PFSK-1 (cell line): ENCODE data around the gene SLC8A3.

Experiments used
- FOXP2 ChIP-seq: optimal IDR thresholded peaks from 2 replicates; pipeline ENCODE3; 2011; ENCODE audit warnings: borderline replicate concordance, control low read depth, inconsistent platforms; ENCODE audit not compliant: insufficient read depth; ENCODE audit errors: extremely low read length, extremely low read depth
- POLR2AphosphoS5 ChIP-seq: IDR thresholded peaks from 2 replicates; pipeline ENCODE4 v1.6.1; 2012; ENCODE audit warnings: low read depth, mild to moderate bottlenecking, control low read depth, low read length, moderate library complexity
- SIN3A ChIP-seq: IDR thresholded peaks from 2 replicates; pipeline ENCODE4 v1.6.1; 2012; ENCODE audit warnings: mild to moderate bottlenecking, low read length, moderate library complexity, borderline replicate concordance; ENCODE audit not compliant: insufficient read depth
- TAF1 ChIP-seq: IDR thresholded peaks from 2 replicates; pipeline ENCODE4 v1.6.1; 2012; ENCODE audit warnings: low read length, control low read depth, borderline replicate concordance; ENCODE audit not compliant: insufficient read depth
- TF ChIP-seq, protein P1 (sequence below), 2 experiments: IDR thresholded peaks; 2 replicates each; pipeline versions ENCODE4 v1.6.1 to v1.8.0; 2011 to 2012; ENCODE audit warnings: low read depth in 2 of 2, low read length in 2 of 2, control low read depth in 1 of 2, inconsistent platforms in 1 of 2, mild to moderate bottlenecking in 1 of 2, moderate library complexity in 1 of 2; ENCODE audit not compliant: insufficient read depth in 1 of 2

Gene SLC8A3

DNA sequence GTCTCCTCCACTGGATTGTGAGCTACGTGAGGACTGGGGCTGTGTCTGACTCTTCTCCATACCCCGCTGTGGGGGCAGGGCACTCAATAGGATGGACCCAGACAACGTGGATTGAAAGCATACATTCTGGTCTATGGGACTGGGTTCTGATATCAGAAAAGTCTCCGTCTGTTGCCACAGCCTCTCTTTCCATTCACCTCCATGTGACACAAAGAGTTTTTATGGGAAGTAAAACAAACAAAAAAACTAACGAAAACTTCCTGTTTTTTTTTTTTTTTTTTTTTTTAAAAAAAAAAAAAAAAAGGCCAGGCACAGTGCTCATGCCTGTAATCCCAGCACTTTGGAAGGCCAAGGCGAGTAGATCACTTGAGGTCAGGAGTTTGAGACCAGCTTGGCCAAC is 44.7 kb downstream of the SLC8A3 start:
- TF ChIP-seq, protein P1, sequence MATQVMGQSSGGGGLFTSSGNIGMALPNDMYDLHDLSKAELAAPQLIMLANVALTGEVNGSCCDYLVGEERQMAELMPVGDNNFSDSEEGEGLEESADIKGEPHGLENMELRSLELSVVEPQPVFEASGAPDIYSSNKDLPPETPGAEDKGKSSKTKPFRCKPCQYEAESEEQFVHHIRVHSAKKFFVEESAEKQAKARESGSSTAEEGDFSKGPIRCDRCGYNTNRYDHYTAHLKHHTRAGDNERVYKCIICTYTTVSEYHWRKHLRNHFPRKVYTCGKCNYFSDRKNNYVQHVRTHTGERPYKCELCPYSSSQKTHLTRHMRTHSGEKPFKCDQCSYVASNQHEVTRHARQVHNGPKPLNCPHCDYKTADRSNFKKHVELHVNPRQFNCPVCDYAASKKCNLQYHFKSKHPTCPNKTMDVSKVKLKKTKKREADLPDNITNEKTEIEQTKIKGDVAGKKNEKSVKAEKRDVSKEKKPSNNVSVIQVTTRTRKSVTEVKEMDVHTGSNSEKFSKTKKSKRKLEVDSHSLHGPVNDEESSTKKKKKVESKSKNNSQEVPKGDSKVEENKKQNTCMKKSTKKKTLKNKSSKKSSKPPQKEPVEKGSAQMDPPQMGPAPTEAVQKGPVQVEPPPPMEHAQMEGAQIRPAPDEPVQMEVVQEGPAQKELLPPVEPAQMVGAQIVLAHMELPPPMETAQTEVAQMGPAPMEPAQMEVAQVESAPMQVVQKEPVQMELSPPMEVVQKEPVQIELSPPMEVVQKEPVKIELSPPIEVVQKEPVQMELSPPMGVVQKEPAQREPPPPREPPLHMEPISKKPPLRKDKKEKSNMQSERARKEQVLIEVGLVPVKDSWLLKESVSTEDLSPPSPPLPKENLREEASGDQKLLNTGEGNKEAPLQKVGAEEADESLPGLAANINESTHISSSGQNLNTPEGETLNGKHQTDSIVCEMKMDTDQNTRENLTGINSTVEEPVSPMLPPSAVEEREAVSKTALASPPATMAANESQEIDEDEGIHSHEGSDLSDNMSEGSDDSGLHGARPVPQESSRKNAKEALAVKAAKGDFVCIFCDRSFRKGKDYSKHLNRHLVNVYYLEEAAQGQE (IDR thresholded peaks at IDR 0.05; ENCODE audit: insufficient read depth in 1 of 2, low read depth in 2 of 2, low read length in 2 of 2), result no peak
- TF ChIP-seq TAF1 (no peak), POLR2AphosphoS5 (no peak), FOXP2 (no peak), SIN3A (no peak)

DNA sequence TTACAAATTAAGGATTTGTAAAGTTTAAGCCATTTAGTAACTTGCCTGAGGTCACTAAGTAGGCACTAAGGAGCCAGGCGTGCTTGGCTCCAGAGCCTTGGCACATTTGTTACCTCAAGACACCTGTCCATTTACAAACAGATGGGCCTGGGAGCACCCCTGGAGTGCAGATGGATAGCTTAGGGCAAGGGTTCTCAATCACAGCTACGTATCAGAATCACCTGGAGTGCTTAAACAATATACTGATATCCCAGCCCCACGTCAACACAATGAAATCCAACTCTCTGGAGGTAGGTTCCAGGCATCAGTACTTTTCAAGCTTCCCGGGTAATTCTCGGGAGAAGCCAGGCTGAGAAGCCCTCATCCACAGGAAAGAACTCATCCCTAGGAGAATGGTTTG is 45.4 kb downstream of the SLC8A3 start:
- TF ChIP-seq FOXP2, result no peak
- TF ChIP-seq POLR2AphosphoS5, result no peak
- TF ChIP-seq, protein P1 (IDR thresholded peaks at IDR 0.05; ENCODE audit: insufficient read depth in 1 of 2, low read depth in 2 of 2, low read length in 2 of 2), result no peak
- no peak for TF ChIP-seq SIN3A
- TF ChIP-seq TAF1, result no peak

GRCh38 chr14:70140614-70141013 is 48.1 kb downstream of the SLC8A3 start:
- TF ChIP-seq FOXP2 (no peak), TAF1 (no peak), POLR2AphosphoS5 (no peak), SIN3A (no peak)
- TF ChIP-seq, protein P1 (IDR thresholded peaks at IDR 0.05; ENCODE audit: insufficient read depth in 1 of 2, low read depth in 2 of 2, low read length in 2 of 2), result no peak

DNA sequence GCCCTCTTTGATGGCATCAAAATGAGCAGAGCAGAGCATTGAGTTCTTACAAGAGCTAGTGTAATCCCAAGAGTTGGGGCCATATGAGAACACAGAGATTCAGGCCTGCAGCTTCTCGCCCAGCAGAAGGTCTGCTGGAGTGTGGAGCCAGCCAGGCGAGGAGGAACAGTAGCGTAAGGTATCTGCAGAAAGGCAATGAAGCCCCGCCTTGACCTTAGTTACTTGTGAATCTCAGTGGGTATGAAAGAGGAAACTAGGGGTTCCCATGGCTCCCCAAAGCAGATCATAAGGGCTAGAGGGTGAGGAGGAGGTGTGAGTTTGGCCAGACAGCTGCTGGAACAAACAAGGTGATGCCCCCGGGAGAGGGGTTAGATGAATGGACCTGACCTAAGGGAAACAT is 49.4 kb downstream of the SLC8A3 start:
- TF ChIP-seq, protein P1 (IDR thresholded peaks at IDR 0.05; ENCODE audit: insufficient read depth in 1 of 2, low read depth in 2 of 2, low read length in 2 of 2), result no peak
- TF ChIP-seq FOXP2, result no peak
- no peak for TF ChIP-seq TAF1
- no peak for TF ChIP-seq SIN3A
- TF ChIP-seq POLR2AphosphoS5, result no peak

- TF ChIP-seq TAF1, result no peak
- TF ChIP-seq, protein P1 (IDR thresholded peaks at IDR 0.05; ENCODE audit: insufficient read depth in 1 of 2, low read depth in 2 of 2, low read length in 2 of 2), result no peak
- no peak for TF ChIP-seq FOXP2
- TF ChIP-seq POLR2AphosphoS5, result no peak
- TF ChIP-seq SIN3A, result no peak
Observed at GRCh38 chr14:70137788-70138187, 51.0 kb downstream of the SLC8A3 start.
